GM12875 (cell line): ENCODE results near the gene ADD3.

ENCODE experiments used
- H3K4me3 ChIP-seq: one replicate; pipeline ENCODE4 v1.5.1; 2011; ENCODE audit warnings: low read depth, low read length, control low read depth
- CTCF ChIP-seq: IDR thresholded peaks from 2 replicates; pipeline ENCODE4 v1.5.1; 2011; ENCODE audit warnings: low read depth, mild to moderate bottlenecking, control low read depth, inconsistent platforms, low read length, moderate library complexity, borderline replicate concordance; ENCODE audit not compliant: insufficient read depth

Gene ADD3

GRCh38 chr10:110174816-110175215, 167.0 kb downstream of the ADD3 start:
- TF ChIP-seq CTCF = no peak
- no peak overlapping the region for H3K4me3 ChIP-seq

- TF ChIP-seq CTCF = no peak
Measured at GRCh38 chr10:110175406-110175805, 167.6 kb downstream of the ADD3 start.

GRCh38 chr10:110176141-110177030, 168.6 kb downstream of the ADD3 start:
- no peak for TF ChIP-seq CTCF
- no peak overlapping the region for H3K4me3 ChIP-seq

More at GRCh38 chr10:110175406-110175805, 167.6 kb downstream of the ADD3 start:
- no peak overlapping the region for H3K4me3 ChIP-seq

- TF ChIP-seq CTCF = no peak
- no peak overlapping the region for H3K4me3 ChIP-seq
Measured at GRCh38 chr10:110179220-110179619, 171.4 kb downstream of the ADD3 start.

GRCh38 chr10:110181451-110181850, 173.7 kb downstream of the ADD3 start:
- TF ChIP-seq CTCF = no peak
- no peak overlapping the region for H3K4me3 ChIP-seq

GRCh38 chr10:110181911-110182310, 174.1 kb downstream of the ADD3 start:
- no peak for TF ChIP-seq CTCF
- no peak overlapping the region for H3K4me3 ChIP-seq

GRCh38 chr10:110184398-110184797, 176.6 kb downstream of the ADD3 start:
- no peak for TF ChIP-seq CTCF
- H3K4me3 ChIP-seq = no peak overlapping the region
